HCT116 (cell line): ENCODE data around the gene ERBB4. TPM values are rescaled to one million over a fixed set of nuclear protein-coding genes. Genes with fewer than 3 reads are reported as not detected.

ENCODE experiments used
- ATAC-seq: fragments of 200-7000 bp; cut with Tn5 transposase; 2 replicates; pipeline ENCODE4 v1.9.1; 2020; ENCODE audit warnings: mild to moderate bottlenecking, moderate library complexity
- BruUV-seq: library from RNA; stranded (reverse); fragments of 400-500 nt; replicated peaks from 2 replicates; lab custom pipeline; 2021; lab: Mats Ljungman, UMichigan
- CTCF ChIA-PET: fragments of 300-600 bp; sonication (Branson Sonifier 250); formaldehyde crosslinking; loops from one replicate; lab custom pipeline; 2021; ENCODE audit warnings: antibody characterized with exemption; lab: Charles Lee
- POLR2A ChIA-PET: fragments of 300-600, 350-600 bp; sonication (Branson Sonifier 250); formaldehyde crosslinking; loops from one replicate; lab custom pipeline; 2021; ENCODE audit warnings: antibody characterized with exemption; lab: Charles Lee
- RAD21 ChIA-PET, 2 experiments: fragments of 300-600 bp; sonication (Branson Sonifier 250); formaldehyde crosslinking; loops; one replicate each; lab custom pipeline; 2023; ENCODE audit warnings: low total read pairs in 2 of 2; ENCODE audit not compliant: uncharacterized antibody in 2 of 2, unreplicated experiment in 2 of 2, low non-redundant PET in 1 of 2; lab: Charles Lee
- DNase-seq: peaks from one replicate; pipeline ENCODE4 v3.0.0-alpha.2; 2010; ENCODE audit warnings: low read depth, low spot score
- H2AFZ ChIP-seq: fragments of 200-600 bp; shearing (Covaris generic), sonication (generic); 2 replicates; pipeline ENCODE4 v1.6.1; 2017; ENCODE audit warnings: low read depth, mixed run types, mixed read lengths, antibody characterized with exemption, low read length; ENCODE audit not compliant: poor library complexity, severe bottlenecking
- H3K27ac ChIP-seq: 2 replicates; pipeline ENCODE4 v1.5.1; 2012; ENCODE audit warnings: low read depth, low read length
- H3K27me3 ChIP-seq: fragments of 200-600 bp; sonication (generic); 2 replicates; pipeline ENCODE4 v1.6.1; 2016; ENCODE audit warnings: mixed run types, low read length, mixed read lengths; ENCODE audit not compliant: insufficient read depth
- H3K36me3 ChIP-seq, 2 experiments: fragments of 200-500 bp in 1 of 2; fragments of 200-600 bp in 1 of 2; sonication (Bioruptor generic) in 1 of 2; sonication (generic) in 1 of 2; 2 replicates each; pipeline versions ENCODE4 v1.5.1 to v1.6.1; 2014 to 2016; ENCODE audit warnings: low read length in 2 of 2, inconsistent platforms in 1 of 2, mixed read lengths in 1 of 2, mixed run types in 1 of 2; ENCODE audit not compliant: insufficient read depth in 2 of 2, control insufficient read depth in 1 of 2
- H3K4me1 ChIP-seq, 2 experiments: fragments of 200-600 bp in 1 of 2; sonication (generic) in 1 of 2; 2 replicates each; pipeline versions ENCODE4 v1.5.1 to v1.6.1; 2012 to 2017; ENCODE audit warnings: low read length in 2 of 2, inconsistent platforms in 1 of 2, mild to moderate bottlenecking in 1 of 2, mixed read lengths in 1 of 2, mixed run types in 1 of 2, moderate library complexity in 1 of 2; ENCODE audit not compliant: insufficient read depth in 2 of 2, control insufficient read depth in 1 of 2
- H3K4me2 ChIP-seq: fragments of 200-600 bp; sonication (generic); 2 replicates; pipeline ENCODE4 v1.6.1; 2017; ENCODE audit warnings: mixed run types, low read length, mixed read lengths
- H3K4me3 ChIP-seq, 2 experiments: fragments of 200-600 bp in 1 of 2; sonication (generic) in 1 of 2; replicated peaks in 1 of 2; 2 replicates each; pipeline ENCODE4 v1.5.1; 2011 to 2016; ENCODE audit warnings: low read length in 2 of 2, control low read depth in 1 of 2, low read depth in 1 of 2, mild to moderate bottlenecking in 1 of 2, mixed read lengths in 1 of 2, mixed run types in 1 of 2
- H3K79me2 ChIP-seq: fragments of 200-600 bp; sonication (generic); 2 replicates; pipeline ENCODE4 v1.6.1; 2017; ENCODE audit warnings: mild to moderate bottlenecking, mixed run types, low read length, moderate library complexity, mixed read lengths; ENCODE audit not compliant: insufficient read depth
- H3K9ac ChIP-seq: fragments of 200-600 bp; sonication (generic); 2 replicates; pipeline ENCODE4 v1.6.1; 2016; ENCODE audit warnings: low read length, mixed read lengths
- H3K9me2 ChIP-seq: fragments of 200-600 bp; sonication (generic), shearing (Covaris generic); 2 replicates; pipeline ENCODE4 v1.6.1; 2017; ENCODE audit warnings: mixed run types, mild to moderate bottlenecking, moderate library complexity; ENCODE audit not compliant: insufficient read depth
- H3K9me3 ChIP-seq, 2 experiments: fragments of 200-500 bp in 1 of 2; fragments of 200-600 bp in 1 of 2; sonication (Bioruptor generic) in 1 of 2; sonication (generic) in 1 of 2; 2 replicates each; pipeline ENCODE4 v1.6.1; 2014 to 2017; ENCODE audit warnings: low read length in 2 of 2, mixed read lengths in 2 of 2, inconsistent platforms in 1 of 2, low read depth in 1 of 2, mild to moderate bottlenecking in 1 of 2, mixed run types in 1 of 2, moderate library complexity in 1 of 2; ENCODE audit not compliant: control insufficient read depth in 1 of 2, insufficient read depth in 1 of 2
- H4K20me1 ChIP-seq: fragments of 200-600 bp; sonication (generic), shearing (Covaris generic); 2 replicates; pipeline ENCODE4 v1.6.1; 2017; ENCODE audit warnings: mixed run types, mild to moderate bottlenecking, moderate library complexity; ENCODE audit not compliant: insufficient read depth
- CBX3 ChIP-seq: IDR thresholded peaks from 2 replicates; pipeline ENCODE4 v1.6.1; 2012; ENCODE audit warnings: low read depth
- CEBPB ChIP-seq: IDR thresholded peaks from 2 replicates; pipeline ENCODE4 v1.6.1; 2012; ENCODE audit warnings: low read depth
- ELF1 ChIP-seq: IDR thresholded peaks from 2 replicates; pipeline ENCODE4 v1.6.1; 2012; ENCODE audit warnings: low read depth, borderline replicate concordance
- EZH2 ChIP-seq: fragments of 200-600 bp; sonication (generic); IDR thresholded peaks from 2 replicates; pipeline ENCODE4 v1.6.1; 2017; ENCODE audit warnings: antibody characterized with exemption, mixed run types
- JUND ChIP-seq: IDR thresholded peaks from 2 replicates; pipeline ENCODE4 v1.6.1; 2012
- POLR2A ChIP-seq: IDR thresholded peaks from 2 replicates; pipeline ENCODE4 v1.7.0; 2011; ENCODE audit warnings: borderline replicate concordance; ENCODE audit not compliant: insufficient read depth, insufficient read length; ENCODE audit errors: extremely low read depth
- POLR2AphosphoS5 ChIP-seq: IDR thresholded peaks from 2 replicates; pipeline ENCODE4 v1.6.1; 2011; ENCODE audit warnings: mild to moderate bottlenecking, low read depth, low read length, moderate library complexity
- RAD21 ChIP-seq: IDR thresholded peaks from 2 replicates; pipeline ENCODE4 v1.6.1; 2012; ENCODE audit warnings: low read depth, mild to moderate bottlenecking
- SRF ChIP-seq: IDR thresholded peaks from 2 replicates; pipeline ENCODE4 v1.6.1; 2012; ENCODE audit warnings: low read depth
- TCF7L2 ChIP-seq: IDR thresholded peaks from 2 replicates; pipeline ENCODE4 v1.7.0; 2011; ENCODE audit warnings: borderline replicate concordance, inconsistent platforms; ENCODE audit not compliant: insufficient read depth, insufficient read length; ENCODE audit errors: extremely low read depth
- ZFX ChIP-seq: fragments of 450-650 bp; IDR thresholded peaks from 2 replicates; pipeline ENCODE4 v1.6.1; 2017
- ZNF274 ChIP-seq: fragments of 200-500 bp; sonication (Bioruptor generic); IDR thresholded peaks from 2 replicates; pipeline ENCODE4 v1.6.1; 2014; ENCODE audit warnings: mild to moderate bottlenecking, low read depth, low read length, inconsistent platforms
- intact Hi-C: fragments of 100-400 bp; cut with micrococcal nuclease; formaldehyde crosslinking; loops from 2 replicates; pipeline ENCODE4 v1.10.0; 2022
- total RNA-seq: library from RNA; stranded (reverse); gene quantifications from one replicate; pipeline ENCODE4 v1.2.1, GENCODE V29; 2021; ENCODE audit not compliant: unreplicated experiment
- TF ChIP-seq, protein P1 (sequence below), 3 experiments: fragments of 200-600 bp in 1 of 3; sonication (generic) in 1 of 3; IDR thresholded peaks in 2 of 3; conservative IDR thresholded peaks in 1 of 3; 2 replicates each; pipeline ENCODE4 v1.5.1; 2012 to 2017; ENCODE audit warnings: low read depth in 2 of 3, low read length in 2 of 3, antibody characterized with exemption in 1 of 3, borderline replicate concordance in 1 of 3, control low read depth in 1 of 3, mild to moderate bottlenecking in 1 of 3, mixed read lengths in 1 of 3, mixed run types in 1 of 3, moderate library complexity in 1 of 3; ENCODE audit not compliant: insufficient read depth in 1 of 3
- TF ChIP-seq, protein P2 (sequence below): IDR thresholded peaks from 2 replicates; pipeline ENCODE4 v1.6.1; 2012; ENCODE audit warnings: low read depth
- TF ChIP-seq, protein P3 (sequence below): IDR thresholded peaks from 2 replicates; pipeline ENCODE4 v1.6.1; 2012
- TF ChIP-seq, protein P4 (sequence below): IDR thresholded peaks from 2 replicates; pipeline ENCODE4 v1.6.1; 2011; ENCODE audit warnings: mild to moderate bottlenecking, low read length, moderate library complexity; ENCODE audit not compliant: insufficient replicate concordance; ENCODE audit errors: extremely low read depth

ERBB4 gene
- total RNA-seq, 1 experiment from 2014 or later: 0.10 TPM

DNA sequence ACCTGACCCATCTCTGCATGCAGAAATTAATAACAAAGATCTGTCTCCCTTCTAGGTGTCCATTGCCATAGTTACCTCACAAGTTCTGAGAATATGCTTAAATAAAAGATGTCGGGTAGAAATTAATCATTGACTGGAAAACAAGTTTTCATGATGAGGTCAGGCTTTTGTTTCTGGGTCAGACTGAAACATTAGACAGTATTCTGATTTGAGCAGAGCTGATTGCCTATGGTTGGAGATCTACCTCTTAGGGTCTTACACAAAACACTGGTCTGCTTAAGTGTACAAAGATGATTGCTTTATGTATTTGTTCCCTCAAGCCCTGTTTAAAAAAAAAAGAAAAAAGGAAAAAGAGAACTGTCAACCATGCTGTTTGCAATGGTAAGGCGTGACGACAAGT, 1025.8 kb downstream of the ERBB4 start:
- ATAC-seq (no peak), DNase-seq (no peak)
- Histone ChIP-seq H3K27ac (no peak overlapping the region), H3K4me3 (no peak overlapping the region), H3K9ac (no peak overlapping the region), H3K9me3 (no peaks in the 10 kb centered on the region), H3K4me2 (no peak overlapping the region), H3K27me3 (no peaks in the 10 kb centered on the region), H2AFZ (no peak overlapping the region), H3K36me3 (no peaks in the 10 kb centered on the region), H3K4me1 (no peaks in the 10 kb centered on the region), H3K79me2 (no peaks in the 10 kb centered on the region), H4K20me1 (no peaks in the 10 kb centered on the region), H3K9me2 (no peaks in the 10 kb centered on the region)
- TF ChIP-seq, protein P1, sequence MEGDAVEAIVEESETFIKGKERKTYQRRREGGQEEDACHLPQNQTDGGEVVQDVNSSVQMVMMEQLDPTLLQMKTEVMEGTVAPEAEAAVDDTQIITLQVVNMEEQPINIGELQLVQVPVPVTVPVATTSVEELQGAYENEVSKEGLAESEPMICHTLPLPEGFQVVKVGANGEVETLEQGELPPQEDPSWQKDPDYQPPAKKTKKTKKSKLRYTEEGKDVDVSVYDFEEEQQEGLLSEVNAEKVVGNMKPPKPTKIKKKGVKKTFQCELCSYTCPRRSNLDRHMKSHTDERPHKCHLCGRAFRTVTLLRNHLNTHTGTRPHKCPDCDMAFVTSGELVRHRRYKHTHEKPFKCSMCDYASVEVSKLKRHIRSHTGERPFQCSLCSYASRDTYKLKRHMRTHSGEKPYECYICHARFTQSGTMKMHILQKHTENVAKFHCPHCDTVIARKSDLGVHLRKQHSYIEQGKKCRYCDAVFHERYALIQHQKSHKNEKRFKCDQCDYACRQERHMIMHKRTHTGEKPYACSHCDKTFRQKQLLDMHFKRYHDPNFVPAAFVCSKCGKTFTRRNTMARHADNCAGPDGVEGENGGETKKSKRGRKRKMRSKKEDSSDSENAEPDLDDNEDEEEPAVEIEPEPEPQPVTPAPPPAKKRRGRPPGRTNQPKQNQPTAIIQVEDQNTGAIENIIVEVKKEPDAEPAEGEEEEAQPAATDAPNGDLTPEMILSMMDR (IDR thresholded peaks at IDR 0.05 in 2 of 3, conservative IDR thresholded peaks at IDR 0.05 in 1 of 3; ENCODE audit: borderline replicate concordance in 1 of 3, insufficient read depth in 1 of 3, low read depth in 2 of 3, low read length in 2 of 3): no peak
- TF ChIP-seq ZFX (no peak), EZH2 (no peak), POLR2AphosphoS5 (no peak), SRF (no peak), RAD21 (no peak), TCF7L2 (no peak), JUND (no peak), ZNF274 (no peak), CBX3 (no peak), CEBPB (no peak), ELF1 (no peak), POLR2A (no peak)
- TF ChIP-seq, protein P2, sequence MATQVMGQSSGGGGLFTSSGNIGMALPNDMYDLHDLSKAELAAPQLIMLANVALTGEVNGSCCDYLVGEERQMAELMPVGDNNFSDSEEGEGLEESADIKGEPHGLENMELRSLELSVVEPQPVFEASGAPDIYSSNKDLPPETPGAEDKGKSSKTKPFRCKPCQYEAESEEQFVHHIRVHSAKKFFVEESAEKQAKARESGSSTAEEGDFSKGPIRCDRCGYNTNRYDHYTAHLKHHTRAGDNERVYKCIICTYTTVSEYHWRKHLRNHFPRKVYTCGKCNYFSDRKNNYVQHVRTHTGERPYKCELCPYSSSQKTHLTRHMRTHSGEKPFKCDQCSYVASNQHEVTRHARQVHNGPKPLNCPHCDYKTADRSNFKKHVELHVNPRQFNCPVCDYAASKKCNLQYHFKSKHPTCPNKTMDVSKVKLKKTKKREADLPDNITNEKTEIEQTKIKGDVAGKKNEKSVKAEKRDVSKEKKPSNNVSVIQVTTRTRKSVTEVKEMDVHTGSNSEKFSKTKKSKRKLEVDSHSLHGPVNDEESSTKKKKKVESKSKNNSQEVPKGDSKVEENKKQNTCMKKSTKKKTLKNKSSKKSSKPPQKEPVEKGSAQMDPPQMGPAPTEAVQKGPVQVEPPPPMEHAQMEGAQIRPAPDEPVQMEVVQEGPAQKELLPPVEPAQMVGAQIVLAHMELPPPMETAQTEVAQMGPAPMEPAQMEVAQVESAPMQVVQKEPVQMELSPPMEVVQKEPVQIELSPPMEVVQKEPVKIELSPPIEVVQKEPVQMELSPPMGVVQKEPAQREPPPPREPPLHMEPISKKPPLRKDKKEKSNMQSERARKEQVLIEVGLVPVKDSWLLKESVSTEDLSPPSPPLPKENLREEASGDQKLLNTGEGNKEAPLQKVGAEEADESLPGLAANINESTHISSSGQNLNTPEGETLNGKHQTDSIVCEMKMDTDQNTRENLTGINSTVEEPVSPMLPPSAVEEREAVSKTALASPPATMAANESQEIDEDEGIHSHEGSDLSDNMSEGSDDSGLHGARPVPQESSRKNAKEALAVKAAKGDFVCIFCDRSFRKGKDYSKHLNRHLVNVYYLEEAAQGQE: no peak
- TF ChIP-seq, protein P3, sequence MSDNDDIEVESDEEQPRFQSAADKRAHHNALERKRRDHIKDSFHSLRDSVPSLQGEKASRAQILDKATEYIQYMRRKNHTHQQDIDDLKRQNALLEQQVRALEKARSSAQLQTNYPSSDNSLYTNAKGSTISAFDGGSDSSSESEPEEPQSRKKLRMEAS: no peak
- TF ChIP-seq, protein P4, sequence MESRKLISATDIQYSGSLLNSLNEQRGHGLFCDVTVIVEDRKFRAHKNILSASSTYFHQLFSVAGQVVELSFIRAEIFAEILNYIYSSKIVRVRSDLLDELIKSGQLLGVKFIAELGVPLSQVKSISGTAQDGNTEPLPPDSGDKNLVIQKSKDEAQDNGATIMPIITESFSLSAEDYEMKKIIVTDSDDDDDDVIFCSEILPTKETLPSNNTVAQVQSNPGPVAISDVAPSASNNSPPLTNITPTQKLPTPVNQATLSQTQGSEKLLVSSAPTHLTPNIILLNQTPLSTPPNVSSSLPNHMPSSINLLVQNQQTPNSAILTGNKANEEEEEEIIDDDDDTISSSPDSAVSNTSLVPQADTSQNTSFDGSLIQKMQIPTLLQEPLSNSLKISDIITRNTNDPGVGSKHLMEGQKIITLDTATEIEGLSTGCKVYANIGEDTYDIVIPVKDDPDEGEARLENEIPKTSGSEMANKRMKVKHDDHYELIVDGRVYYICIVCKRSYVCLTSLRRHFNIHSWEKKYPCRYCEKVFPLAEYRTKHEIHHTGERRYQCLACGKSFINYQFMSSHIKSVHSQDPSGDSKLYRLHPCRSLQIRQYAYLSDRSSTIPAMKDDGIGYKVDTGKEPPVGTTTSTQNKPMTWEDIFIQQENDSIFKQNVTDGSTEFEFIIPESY: no peak
- no TSS peak for BruUV-seq
- intact Hi-C loops: no loop called here
- ChIA-PET POLR2A (no interaction called here), CTCF (no interaction called here), RAD21 (no interaction called here)
